Spleen (tissue), 7 donors: ENCODE measurements around the gene MGAT4C.

Experiments
- POLR2A ChIP-seq, 3 donors: fragments of 450-650 bp; IDR thresholded peaks; one replicate each; pipeline ENCODE4 v1.5.1; 2017; ENCODE audit warnings: antibody characterized with exemption in 3 of 3, mild to moderate bottlenecking in 1 of 3
- TF ChIP-seq, protein P1 (sequence below), 11 experiments: fragments of 200-600 bp in 7 of 11; fragments of 450-650 bp in 4 of 11; sonication (generic) in 4 of 11; IDR thresholded peaks in 8 of 11; conservative IDR thresholded peaks in 3 of 11; 1 replicate in 7 of 11; 2 replicates in 4 of 11; pipeline versions ENCODE4 v1.4.0 to v1.8.0; 2016 to 2021; ENCODE audit warnings: antibody characterized with exemption in 11 of 11, inconsistent platforms in 4 of 11, mild to moderate bottlenecking in 1 of 11
- donor health status: DM: no; HTN: no; CAD: no; lungs with moderate emphysema.
- donor health status: DM: no; HTN: no; CAD: no.
- donor health status: DM: no; HTN: no; CAD: no.

GRCh38 chr12:86186449-86186848 lies 69.7 kb downstream of the MGAT4C start:
- TF ChIP-seq, protein P1, sequence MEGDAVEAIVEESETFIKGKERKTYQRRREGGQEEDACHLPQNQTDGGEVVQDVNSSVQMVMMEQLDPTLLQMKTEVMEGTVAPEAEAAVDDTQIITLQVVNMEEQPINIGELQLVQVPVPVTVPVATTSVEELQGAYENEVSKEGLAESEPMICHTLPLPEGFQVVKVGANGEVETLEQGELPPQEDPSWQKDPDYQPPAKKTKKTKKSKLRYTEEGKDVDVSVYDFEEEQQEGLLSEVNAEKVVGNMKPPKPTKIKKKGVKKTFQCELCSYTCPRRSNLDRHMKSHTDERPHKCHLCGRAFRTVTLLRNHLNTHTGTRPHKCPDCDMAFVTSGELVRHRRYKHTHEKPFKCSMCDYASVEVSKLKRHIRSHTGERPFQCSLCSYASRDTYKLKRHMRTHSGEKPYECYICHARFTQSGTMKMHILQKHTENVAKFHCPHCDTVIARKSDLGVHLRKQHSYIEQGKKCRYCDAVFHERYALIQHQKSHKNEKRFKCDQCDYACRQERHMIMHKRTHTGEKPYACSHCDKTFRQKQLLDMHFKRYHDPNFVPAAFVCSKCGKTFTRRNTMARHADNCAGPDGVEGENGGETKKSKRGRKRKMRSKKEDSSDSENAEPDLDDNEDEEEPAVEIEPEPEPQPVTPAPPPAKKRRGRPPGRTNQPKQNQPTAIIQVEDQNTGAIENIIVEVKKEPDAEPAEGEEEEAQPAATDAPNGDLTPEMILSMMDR (IDR thresholded peaks at IDR 0.05 in 8 of 11, conservative IDR thresholded peaks at IDR 0.05 in 3 of 11) = no peak
- TF ChIP-seq POLR2A (IDR thresholded peaks at IDR 0.05) = no peak
